ENCODE data around the gene IL16.

The IL16 gene

GRCh38 chr15:81168644-81169043, 28.0 kb upstream of the IL16 start:
- Histone ChIP-seq H3F3A (ENCODE audit: insufficient read depth) (no peaks in the 10 kb centered on the region), H3K36me3 (ENCODE audit: low read length) (no peaks in the 10 kb centered on the region), H4K20me1 (ENCODE audit: low read depth, low read length) (no peaks in the 10 kb centered on the region), H3K9me2 (replicated peaks; ENCODE audit: insufficient read depth, low read length) (no peaks in the 10 kb centered on the region), H2AFZ (ENCODE audit: low read depth, low read length, severe bottlenecking) (no peak overlapping the region), H3K27me3 (ENCODE audit: low read length) (no peaks in the 10 kb centered on the region), H3K9me3 (ENCODE audit: insufficient read depth, low read length) (no peaks in the 10 kb centered on the region), H3K9ac (ENCODE audit: low read length) (no peak overlapping the region), H3K4me3 (ENCODE audit: insufficient read depth, low read length, poor library complexity, severe bottlenecking) (no peak overlapping the region), H3K4me2 (ENCODE audit: low read depth, low read length, poor library complexity, severe bottlenecking) (no peak overlapping the region), H3K79me2 (ENCODE audit: insufficient read depth, low read length) (no peaks in the 10 kb centered on the region), H3K27ac (ENCODE audit: low read depth, low read length) (no peak overlapping the region)
- TF ChIP-seq EZH2phosphoT487 (conservative IDR thresholded peaks at IDR 0.05; ENCODE audit: low read length): no peak
- TF ChIP-seq CTCF (IDR thresholded peaks at IDR 0.05; ENCODE audit: insufficient read depth, low read length, poor library complexity, severe bottlenecking): no peak

DNA sequence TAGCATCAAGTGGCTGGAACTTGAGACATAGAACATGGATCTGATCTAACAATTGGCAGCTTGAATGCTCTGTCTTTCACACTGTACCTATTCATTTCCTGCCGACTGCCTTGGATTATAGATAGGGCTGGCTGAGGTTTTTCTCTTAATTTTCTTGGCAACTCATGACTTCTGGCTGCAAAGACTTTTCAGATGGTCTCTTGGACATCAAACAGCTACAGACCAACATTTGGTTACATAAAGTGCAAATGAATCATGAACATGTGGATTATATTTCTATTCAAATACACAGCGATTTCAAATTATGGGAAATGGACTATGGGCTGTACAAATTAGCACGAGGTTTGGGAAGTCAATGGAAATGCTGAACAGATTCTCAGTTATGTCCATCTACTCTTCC, 26.2 kb upstream of the IL16 start:
- H2AFZ ChIP-seq (ENCODE audit: low read depth, low read length, severe bottlenecking): no peak overlapping the region
- TF ChIP-seq EZH2phosphoT487 (conservative IDR thresholded peaks at IDR 0.05; ENCODE audit: low read length): no peak
- no peak for TF ChIP-seq CTCF (IDR thresholded peaks at IDR 0.05; ENCODE audit: insufficient read depth, low read length, poor library complexity, severe bottlenecking)
- H3K79me2 ChIP-seq (ENCODE audit: insufficient read depth, low read length): no peaks in the 10 kb centered on the region
- H3K9ac ChIP-seq (ENCODE audit: low read length): no peak overlapping the region
- no peaks in the 10 kb centered on the region for H3K9me2 ChIP-seq (replicated peaks; ENCODE audit: insufficient read depth, low read length)
- no peaks in the 10 kb centered on the region for H3F3A ChIP-seq (ENCODE audit: insufficient read depth)
- H3K9me3 ChIP-seq (ENCODE audit: insufficient read depth, low read length): no peaks in the 10 kb centered on the region
- no peak overlapping the region for H3K27ac ChIP-seq (ENCODE audit: low read depth, low read length)
- H3K27me3 ChIP-seq (ENCODE audit: low read length): no peaks in the 10 kb centered on the region
- H3K36me3 ChIP-seq (ENCODE audit: low read length): no peaks in the 10 kb centered on the region
- no peak overlapping the region for H3K4me3 ChIP-seq (ENCODE audit: insufficient read depth, low read length, poor library complexity, severe bottlenecking)
- no peaks in the 10 kb centered on the region for H4K20me1 ChIP-seq (ENCODE audit: low read depth, low read length)
- H3K4me2 ChIP-seq (ENCODE audit: low read depth, low read length, poor library complexity, severe bottlenecking): no peak overlapping the region

DNA sequence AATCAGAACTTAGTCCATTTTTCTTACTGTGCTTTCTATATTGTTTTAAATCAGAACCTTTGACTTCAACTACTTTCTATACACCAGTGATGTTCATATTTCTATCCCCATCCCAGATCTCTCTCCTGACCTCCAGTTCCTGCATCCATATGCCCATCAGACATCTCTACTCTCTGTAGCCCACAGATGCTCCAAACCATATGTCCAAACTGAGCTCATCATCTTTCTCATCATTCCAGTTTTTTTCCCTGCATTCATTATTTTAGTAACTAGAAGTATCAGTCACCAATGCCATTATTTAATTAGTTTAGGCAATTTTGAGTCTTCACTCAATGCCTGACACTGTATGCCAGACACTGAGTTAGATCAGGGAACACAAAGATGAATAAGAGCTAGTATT, 25.4 kb upstream of the IL16 start:
- H3F3A ChIP-seq (ENCODE audit: insufficient read depth): no peaks in the 10 kb centered on the region
- no peak overlapping the region for H3K9ac ChIP-seq (ENCODE audit: low read length)
- H3K4me3 ChIP-seq (ENCODE audit: insufficient read depth, low read length, poor library complexity, severe bottlenecking): no peak overlapping the region
- H3K4me2 ChIP-seq (ENCODE audit: low read depth, low read length, poor library complexity, severe bottlenecking): no peak overlapping the region
- H3K9me2 ChIP-seq (replicated peaks; ENCODE audit: insufficient read depth, low read length): no peaks in the 10 kb centered on the region
- no peaks in the 10 kb centered on the region for H3K36me3 ChIP-seq (ENCODE audit: low read length)
- H3K27ac ChIP-seq (ENCODE audit: low read depth, low read length): no peak overlapping the region
- no peaks in the 10 kb centered on the region for H4K20me1 ChIP-seq (ENCODE audit: low read depth, low read length)
- H2AFZ ChIP-seq (ENCODE audit: low read depth, low read length, severe bottlenecking): no peak overlapping the region
- no peaks in the 10 kb centered on the region for H3K79me2 ChIP-seq (ENCODE audit: insufficient read depth, low read length)
- H3K27me3 ChIP-seq (ENCODE audit: low read length): no peaks in the 10 kb centered on the region
- no peak for TF ChIP-seq CTCF (IDR thresholded peaks at IDR 0.05; ENCODE audit: insufficient read depth, low read length, poor library complexity, severe bottlenecking)
- no peak for TF ChIP-seq EZH2phosphoT487 (conservative IDR thresholded peaks at IDR 0.05; ENCODE audit: low read length)
- H3K9me3 ChIP-seq (ENCODE audit: insufficient read depth, low read length): no peaks in the 10 kb centered on the region

Data from SU-DHL-6 (cell line).